Stimulated activated CD8-positive, alpha-beta memory T cell treated with anti-CD3 and anti-CD28 coated beads, Interleukin-7, amount 100 ng/mL, for 24 hours (primary cell): ENCODE measurements around the gene PACS1.
"Not testable (repeated sequence)": the region's sequence is repeated elsewhere in the genome, so short reads cannot be mapped to it uniquely, and the experiment has no call there.

Experiments
- DNase-seq: peaks from one replicate; pipeline ENCODE4 v3.0.0-alpha.2; 2020; ENCODE audit warnings: low read depth

Gene PACS1

GRCh38 chr11:66076561-66076960 lies 6.5 kb downstream of the PACS1 start:
- no peak for DNase-seq

GRCh38 chr11:66077927-66078326 lies 7.9 kb downstream of the PACS1 start:
- no peak for DNase-seq

GRCh38 chr11:66078949-66079348 lies 8.9 kb downstream of the PACS1 start:
- not testable (repeated sequence) for DNase-seq

GRCh38 chr11:66080055-66080817 lies 10.2 kb downstream of the PACS1 start:
- DNase-seq: no peak

- DNase-seq: no peak
These were observed 11.4 kb downstream of the PACS1 start for GRCh38 chr11:66081505-66081904.

GRCh38 chr11:66082946-66083698 lies 13.1 kb downstream of the PACS1 start:
- no peak for DNase-seq

GRCh38 chr11:66083767-66084166 lies 13.7 kb downstream of the PACS1 start:
- DNase-seq: no peak

- no peak for DNase-seq
These were observed 14.9 kb downstream of the PACS1 start for GRCh38 chr11:66084821-66085475.

GRCh38 chr11:66087148-66087908 lies 17.3 kb downstream of the PACS1 start:
- no peak for DNase-seq

GRCh38 chr11:66089067-66089466 lies 19.0 kb downstream of the PACS1 start:
- DNase-seq: no peak

- DNase-seq: no peak
These were observed 20.2 kb downstream of the PACS1 start for GRCh38 chr11:66090288-66090687.

- DNase-seq: not testable (repeated sequence)
These were observed 22.1 kb downstream of the PACS1 start for GRCh38 chr11:66092125-66092524.

GRCh38 chr11:66099746-66100145 lies 29.7 kb downstream of the PACS1 start:
- DNase-seq: not testable (repeated sequence)

- DNase-seq: peak; percentile 21
These were observed 30.4 kb downstream of the PACS1 start for GRCh38 chr11:66100272-66101065.

- no peak for DNase-seq
These were observed 31.0 kb downstream of the PACS1 start for GRCh38 chr11:66101066-66101464.

GRCh38 chr11:66104057-66104638 lies 34.1 kb downstream of the PACS1 start:
- DNase-seq: no peak

- DNase-seq: no peak
These were observed 36.9 kb downstream of the PACS1 start for GRCh38 chr11:66106786-66107599.

GRCh38 chr11:66107600-66108510 lies 37.8 kb downstream of the PACS1 start:
- DNase-seq: no peak

- DNase-seq: no peak
These were observed 39.2 kb downstream of the PACS1 start for GRCh38 chr11:66109294-66109693.
